Superior temporal gyrus (tissue), 1 donor: ENCODE results near the gene ACTR3C.
"Not testable (repeated sequence)": the region's sequence is repeated elsewhere in the genome, so short reads cannot be mapped to it uniquely, and the experiment has no call there.

Experiments used
- DNase-seq: peaks from one replicate; pipeline ENCODE4 v3.0.0-alpha.2; 2016; ENCODE audit errors: extremely low spot score

ACTR3C gene

GRCh38 chr7:150283111-150283510 is 40.2 kb downstream of the ACTR3C start:
- DNase-seq: not testable (repeated sequence)

- not testable (repeated sequence) for DNase-seq
Observed at GRCh38 chr7:150281681-150282403, 41.5 kb downstream of the ACTR3C start.

GRCh38 chr7:150278383-150278782 is 45.0 kb downstream of the ACTR3C start:
- not testable (repeated sequence) for DNase-seq

- DNase-seq: peak; percentile 75
Observed at GRCh38 chr7:150276132-150276695, 47.1 kb downstream of the ACTR3C start.

- not testable (repeated sequence) for DNase-seq
Observed at GRCh38 chr7:150271898-150272297, 51.4 kb downstream of the ACTR3C start.

GRCh38 chr7:150270101-150270824 is 53.1 kb downstream of the ACTR3C start:
- not testable (repeated sequence) for DNase-seq

GRCh38 chr7:150268798-150269197 is 54.5 kb downstream of the ACTR3C start:
- not testable (repeated sequence) for DNase-seq

- not testable (repeated sequence) for DNase-seq
Observed at GRCh38 chr7:150268287-150268686, 55.1 kb downstream of the ACTR3C start.

GRCh38 chr7:150266953-150267665 is 56.2 kb downstream of the ACTR3C start:
- DNase-seq: not testable (repeated sequence)

- DNase-seq: not testable (repeated sequence)
Observed at GRCh38 chr7:150262656-150263055, 60.7 kb downstream of the ACTR3C start.

- DNase-seq: not testable (repeated sequence)
Observed at GRCh38 chr7:150247745-150248144, 75.6 kb downstream of the ACTR3C start.

GRCh38 chr7:150245208-150245607 is 78.1 kb downstream of the ACTR3C start:
- DNase-seq: not testable (repeated sequence)

GRCh38 chr7:150242935-150243334 is 80.4 kb downstream of the ACTR3C start:
- DNase-seq: not testable (repeated sequence)

GRCh38 chr7:150225444-150225843 is 97.9 kb downstream of the ACTR3C start:
- not testable (repeated sequence) for DNase-seq

- peak; percentile 35 for DNase-seq
Observed at GRCh38 chr7:150222083-150222972, 101.0 kb downstream of the ACTR3C start.

GRCh38 chr7:150220673-150221181 is 102.6 kb downstream of the ACTR3C start:
- not testable (repeated sequence) for DNase-seq

- not testable (repeated sequence) for DNase-seq
Observed at GRCh38 chr7:150219941-150220658, 103.2 kb downstream of the ACTR3C start.

GRCh38 chr7:150206848-150207247 is 116.5 kb downstream of the ACTR3C start:
- not testable (repeated sequence) for DNase-seq

GRCh38 chr7:150205866-150206265 is 117.5 kb downstream of the ACTR3C start:
- DNase-seq: not testable (repeated sequence)

GRCh38 chr7:150204577-150204976 is 118.8 kb downstream of the ACTR3C start:
- not testable (repeated sequence) for DNase-seq
